ENCODE measurements around the gene LRFN2. TPM values are rescaled to one million over a fixed set of nuclear protein-coding genes. Genes with fewer than 3 reads are reported as not detected.
A peak's percentile ranks its signal among the peaks of the same experiment; 100 is the strongest.

Gene LRFN2
- total RNA-seq, 1 donor from 2014 or later = 0.32 TPM

GRCh38 chr6:40585651-40586269 is 1.4 kb downstream of the LRFN2 start:
- no peak overlapping the region for H3K4me2 ChIP-seq (ENCODE audit: low read length)
- H3K9me3 Mint-ChIP-seq (ENCODE audit: unreplicated experiment) = no peaks in the 10 kb centered on the region
- no peak overlapping the region for H2AFZ ChIP-seq (ENCODE audit: low read depth, low read length)
- no peaks in the 10 kb centered on the region for H3K36me3 Mint-ChIP-seq (ENCODE audit: low read depth, unreplicated experiment)
- H3K9ac ChIP-seq (ENCODE audit: low read length) = no peak overlapping the region
- FAIRE-seq = no peak
- no peaks in the 10 kb centered on the region for H3K36me3 ChIP-seq (ENCODE audit: insufficient read depth, low read length)
- peaks cover 3% of the 10 kb centered on the region for H3K4me1 ChIP-seq (ENCODE audit: insufficient read depth, low read length)
- no peaks in the 10 kb centered on the region for H3K9me3 ChIP-seq (ENCODE audit: insufficient read depth, low read depth, low read length)
- H3K27me3 Mint-ChIP-seq (ENCODE audit: low read depth, unreplicated experiment) = peaks cover 67% of the 10 kb centered on the region
- DNase-seq (ENCODE audit: low read depth) = no peak
- no peak for TF ChIP-seq EZH2 (IDR thresholded peaks at IDR 0.05; ENCODE audit: insufficient read depth, low read length)
- TF ChIP-seq CTCF (IDR thresholded peaks at IDR 0.05; ENCODE audit: insufficient read depth, low read depth, low read length) = no peak
- peak overlapping the region; percentile 77 for H3K4me3 Mint-ChIP-seq (ENCODE audit: unreplicated experiment)
- no peak overlapping the region for H3K27ac ChIP-seq (ENCODE audit: low read depth, low read length)
- H4K20me1 ChIP-seq (ENCODE audit: insufficient read depth, low read length) = no peaks in the 10 kb centered on the region
- no peaks in the 10 kb centered on the region for H3K79me2 ChIP-seq (ENCODE audit: insufficient read depth, low read length)
- no peak overlapping the region for H3K4me3 ChIP-seq (ENCODE audit: insufficient read depth, low read depth, low read length)
- no peak overlapping the region for H3K27ac Mint-ChIP-seq (ENCODE audit: unreplicated experiment)
- H3K4me1 Mint-ChIP-seq (ENCODE audit: low read depth, unreplicated experiment) = peaks cover 12% of the 10 kb centered on the region
- H3K27me3 ChIP-seq (ENCODE audit: insufficient read depth, low read length) = peaks cover 29% of the 10 kb centered on the region

GRCh38 chr6:40585223-40585622 is 1.9 kb downstream of the LRFN2 start:
- peak overlapping the region; percentile 70 for H3K4me3 Mint-ChIP-seq (ENCODE audit: unreplicated experiment)
- H3K4me2 ChIP-seq (ENCODE audit: low read length) = no peak overlapping the region

More at GRCh38 chr6:40585223-40585622, 1.9 kb downstream of the LRFN2 start:
- no peaks in the 10 kb centered on the region for H4K20me1 ChIP-seq (ENCODE audit: insufficient read depth, low read length)
- TF ChIP-seq EZH2 (IDR thresholded peaks at IDR 0.05; ENCODE audit: insufficient read depth, low read length) = no peak
- TF ChIP-seq CTCF (IDR thresholded peaks at IDR 0.05; ENCODE audit: insufficient read depth, low read depth, low read length) = no peak
- no peaks in the 10 kb centered on the region for H3K9me3 Mint-ChIP-seq (ENCODE audit: unreplicated experiment)
- H3K4me1 Mint-ChIP-seq (ENCODE audit: low read depth, unreplicated experiment) = peaks cover 12% of the 10 kb centered on the region
- H3K36me3 ChIP-seq (ENCODE audit: insufficient read depth, low read length) = no peaks in the 10 kb centered on the region
- peaks cover 62% of the 10 kb centered on the region for H3K27me3 Mint-ChIP-seq (ENCODE audit: low read depth, unreplicated experiment)
- H3K9me3 ChIP-seq (ENCODE audit: insufficient read depth, low read depth, low read length) = no peaks in the 10 kb centered on the region
- no peak overlapping the region for H3K27ac ChIP-seq (ENCODE audit: low read depth, low read length)
- no peak overlapping the region for H2AFZ ChIP-seq (ENCODE audit: low read depth, low read length)
- peaks cover 29% of the 10 kb centered on the region for H3K27me3 ChIP-seq (ENCODE audit: insufficient read depth, low read length)
- H3K36me3 Mint-ChIP-seq (ENCODE audit: low read depth, unreplicated experiment) = no peaks in the 10 kb centered on the region
- no peaks in the 10 kb centered on the region for H3K79me2 ChIP-seq (ENCODE audit: insufficient read depth, low read length)
- H3K9ac ChIP-seq (ENCODE audit: low read length) = no peak overlapping the region
- DNase-seq (ENCODE audit: low read depth) (no peak), FAIRE-seq (no peak)
- H3K27ac Mint-ChIP-seq (ENCODE audit: unreplicated experiment) = no peak overlapping the region
- H3K4me1 ChIP-seq (ENCODE audit: insufficient read depth, low read length) = peaks cover 3% of the 10 kb centered on the region
- no peak overlapping the region for H3K4me3 ChIP-seq (ENCODE audit: insufficient read depth, low read depth, low read length)

All from astrocyte (in vitro differentiated cells and primary cell).